Uterus (tissue), 4 donors: ENCODE data around the gene SRBD1. TPM values are rescaled to one million over a fixed set of nuclear protein-coding genes. Genes with fewer than 3 reads are reported as not detected.
A peak's percentile ranks its signal among the peaks of the same experiment; 100 is the strongest.

ENCODE experiments used
- DNase-seq, 2 donors: peaks; one replicate each; pipeline ENCODE4 v3.0.0-alpha.2; 2019 to 2020
- H3K27ac ChIP-seq, 2 donors: fragments of 200-600 bp; sonication (generic); 1 replicate in 1 of 2; 2 replicates in 1 of 2; pipeline ENCODE4 v1.5.1; 2016 to 2018
- H3K27me3 ChIP-seq, 2 donors: fragments of 200-600 bp; sonication (generic); one replicate each; pipeline ENCODE4 v1.5.1; 2018 to 2019; ENCODE audit warnings: control low read depth in 1 of 2
- H3K36me3 ChIP-seq, 2 donors: fragments of 200-600 bp; sonication (generic); one replicate each; pipeline ENCODE4 v1.5.1; 2019; ENCODE audit warnings: control low read depth in 1 of 2
- H3K4me1 ChIP-seq, 2 donors: fragments of 200-600 bp; sonication (generic); one replicate each; pipeline ENCODE4 v1.5.1; 2018 to 2019; ENCODE audit warnings: control low read depth in 1 of 2
- H3K4me3 ChIP-seq, 2 donors: fragments of 200-600 bp; sonication (generic); 1 replicate in 1 of 2; 2 replicates in 1 of 2; pipeline ENCODE4 v1.5.1; 2018 to 2019; ENCODE audit warnings: mild to moderate bottlenecking in 1 of 2
- H3K9me3 ChIP-seq, 2 donors: fragments of 200-600 bp; sonication (generic); one replicate each; pipeline ENCODE4 v1.5.1; 2019; ENCODE audit warnings: control low read depth in 1 of 2
- CTCF ChIP-seq, 4 experiments: fragments of 200-600 bp in 2 of 4; fragments of 450-650 bp in 2 of 4; sonication (generic) in 2 of 4; IDR thresholded peaks; one replicate each; pipeline ENCODE4 v1.5.1; 2016 to 2019; ENCODE audit warnings: antibody characterized with exemption in 4 of 4, mild to moderate bottlenecking in 2 of 4, moderate library complexity in 1 of 4
- POLR2A ChIP-seq, 2 donors: fragments of 450-650 bp; IDR thresholded peaks; one replicate each; pipeline ENCODE4 v1.6.1; 2016; ENCODE audit warnings: antibody characterized with exemption in 2 of 2, mild to moderate bottlenecking in 1 of 2, moderate library complexity in 1 of 2
- intact Hi-C: fragments of 100-400 bp; cut with DNase I; formaldehyde crosslinking; loops from one replicate; pipeline ENCODE4 v1.15.1; 2023; ENCODE audit warnings: low total_unique reads
- total RNA-seq, 4 donors: library from RNA; depleted of rRNA in 3 of 4; stranded (reverse); fragments of >200 nt in 3 of 4; gene quantifications; one replicate each; pipeline versions ENCODE4 v1.1.0 to v1.2.4, GENCODE V29; 2014 to 2023
- donor health status: DM: yes; HTN: yes; CAD: no.

Gene SRBD1
- total RNA-seq, 4 donors from 2014 or later = 13.1 to 65.8 (median 34.0) TPM

DNA sequence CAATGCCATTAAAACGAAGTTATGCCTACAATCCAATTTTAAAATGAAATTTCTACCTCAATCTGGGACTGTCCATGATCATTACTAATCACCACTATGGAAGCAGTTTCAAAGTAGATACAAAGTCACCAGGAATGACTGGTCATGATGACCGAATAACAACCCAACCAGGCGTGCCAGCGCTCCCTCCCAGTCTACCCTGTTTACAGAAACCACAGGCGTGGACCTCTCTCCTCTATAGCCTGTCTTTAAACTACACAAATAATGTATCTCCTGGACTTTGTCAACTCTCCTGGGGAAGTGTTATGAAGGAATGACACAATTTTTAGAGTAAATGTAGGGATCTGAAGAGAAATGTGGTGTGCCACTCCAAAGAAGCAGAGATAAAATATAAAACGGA is 150.2 kb downstream of the SRBD1 start:
- DNase-seq = no peak
- Histone ChIP-seq H3K27ac (no peak overlapping the region), H3K36me3 (no peaks in the 10 kb centered on the region)

GRCh38 chr2:45459860-45460259 is 151.2 kb downstream of the SRBD1 start:
- TF ChIP-seq POLR2A (IDR thresholded peaks at IDR 0.05) (no peak), CTCF (IDR thresholded peaks at IDR 0.05) (no peak)
- H3K4me3 ChIP-seq = no peak overlapping the region
- peak overlapping the region in 1 of 2 donors; percentile 77 for H3K27ac ChIP-seq
- no peaks in the 10 kb centered on the region for H3K9me3 ChIP-seq
- intact Hi-C loops = no loop called here
- no peaks in the 10 kb centered on the region for H3K27me3 ChIP-seq
- H3K4me1 ChIP-seq = peaks cover 0 to 9% of the 10 kb centered on the region in 2 donors
- peak in 1 of 2 donors; percentile 15 for DNase-seq
- no peaks in the 10 kb centered on the region for H3K36me3 ChIP-seq

More for the DNA sequence above, 150.2 kb downstream of the SRBD1 start:
- no peaks in the 10 kb centered on the region for H3K27me3 ChIP-seq
- intact Hi-C loops = no loop called here
- peaks cover 0 to 9% of the 10 kb centered on the region in 2 donors for H3K4me1 ChIP-seq
- H3K4me3 ChIP-seq = no peak overlapping the region
- TF ChIP-seq POLR2A (IDR thresholded peaks at IDR 0.05) (no peak), CTCF (IDR thresholded peaks at IDR 0.05) (no peak)
- no peaks in the 10 kb centered on the region for H3K9me3 ChIP-seq

DNA sequence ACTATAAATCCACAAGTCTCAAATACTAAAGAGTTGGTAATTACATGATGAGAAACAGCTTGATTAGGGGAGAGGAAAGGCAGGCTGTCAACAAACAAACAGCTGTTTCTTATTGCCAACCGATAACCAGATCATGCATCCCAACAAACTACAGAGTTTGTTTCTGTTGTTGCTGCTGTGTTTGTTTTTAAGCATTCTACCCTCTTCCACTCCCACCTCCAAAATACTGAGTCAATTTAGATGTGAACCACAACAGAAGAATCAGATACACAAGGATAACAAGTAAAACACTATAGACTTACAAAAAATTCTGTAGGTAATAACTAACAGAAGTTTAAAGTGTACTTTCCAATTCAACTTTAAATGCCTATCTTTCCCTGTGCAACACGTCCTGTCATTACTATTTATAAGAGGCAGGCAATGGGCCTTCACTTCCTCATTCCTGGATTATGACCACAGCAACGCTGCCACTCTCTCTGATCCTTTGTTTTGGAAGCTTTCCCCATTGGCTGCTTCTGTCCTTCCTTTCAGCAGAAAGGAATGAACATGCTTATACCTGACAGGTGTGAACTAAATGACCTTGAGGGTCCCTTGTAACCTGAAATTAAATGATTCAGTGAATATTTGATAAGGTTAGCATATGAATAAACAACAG is 152.0 kb downstream of the SRBD1 start:
- TF ChIP-seq CTCF (IDR thresholded peaks at IDR 0.05) (no peak), POLR2A (IDR thresholded peaks at IDR 0.05) (no peak)
- peak; percentile 13 to 30 for DNase-seq
- Histone ChIP-seq H3K9me3 (no peaks in the 10 kb centered on the region), H3K27me3 (no peaks in the 10 kb centered on the region), H3K4me3 (no peak overlapping the region), H3K27ac (peak overlapping the region; percentile 23 to 77), H3K4me1 (peaks cover 0 to 9% of the 10 kb centered on the region in 2 donors), H3K36me3 (no peaks in the 10 kb centered on the region)
- intact Hi-C loops = no loop called here

GRCh38 chr2:45457211-45457945 is 153.7 kb downstream of the SRBD1 start:
- Histone ChIP-seq H3K4me1 (peaks cover 0 to 13% of the 10 kb centered on the region in 2 donors), H3K36me3 (no peaks in the 10 kb centered on the region), H3K27me3 (no peaks in the 10 kb centered on the region), H3K4me3 (no peak overlapping the region), H3K9me3 (no peaks in the 10 kb centered on the region), H3K27ac (peak overlapping the region in 1 of 2 donors; percentile 77)
- TF ChIP-seq CTCF (IDR thresholded peaks at IDR 0.05) (no peak), POLR2A (IDR thresholded peaks at IDR 0.05) (no peak)
- intact Hi-C loops = no loop called here
- DNase-seq = no peak

DNA sequence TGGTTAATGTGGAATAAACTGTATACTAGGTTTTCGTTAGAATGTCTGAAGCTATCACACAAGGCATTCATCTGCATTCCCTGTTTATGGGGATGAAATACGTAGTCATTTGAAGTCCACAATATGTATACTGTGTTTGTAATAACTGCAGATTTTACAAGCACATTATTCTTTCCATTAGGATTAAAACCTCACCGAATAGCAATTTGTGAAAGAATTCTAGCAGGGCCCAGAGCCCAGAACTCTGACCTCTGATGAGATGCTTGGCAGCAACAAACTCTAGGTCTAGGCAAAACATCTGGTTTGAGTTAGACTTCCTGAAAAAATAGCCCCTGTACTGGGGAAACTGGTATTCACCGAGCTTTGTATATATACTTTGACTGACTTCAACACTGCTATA is 158.2 kb downstream of the SRBD1 start:
- H3K9me3 ChIP-seq = no peaks in the 10 kb centered on the region
- H3K27me3 ChIP-seq = no peaks in the 10 kb centered on the region
- H3K4me1 ChIP-seq = peaks cover 0 to 4% of the 10 kb centered on the region in 2 donors
- no peaks in the 10 kb centered on the region for H3K36me3 ChIP-seq
- DNase-seq = peak; percentile 54 to 55
- peak overlapping the region in 1 of 2 donors; percentile 62 for H3K27ac ChIP-seq
- intact Hi-C loops = no loop called here
- H3K4me3 ChIP-seq = no peak overlapping the region
- TF ChIP-seq CTCF (IDR thresholded peaks at IDR 0.05) (no peak), POLR2A (IDR thresholded peaks at IDR 0.05) (no peak)
